ENCODE measurements around the gene OGDH. TPM values are rescaled to one million over a fixed set of nuclear protein-coding genes. Genes with fewer than 3 reads are reported as not detected.
"Not testable (repeated sequence)": the region's sequence is repeated elsewhere in the genome, so short reads cannot be mapped to it uniquely, and the experiment has no call there.

The OGDH gene
- polyA plus RNA-seq, 4 donors: 86.3 to 99.6 (median 94.2) TPM

- no peak for DNase-seq (ENCODE audit: low read depth in 4 of 4, low spot score in 3 of 4)
These were observed 91.7 kb downstream of the OGDH start for GRCh38 chr7:44698046-44698580.

- DNase-seq (ENCODE audit: low read depth in 4 of 4, low spot score in 3 of 4): not testable (repeated sequence)
These were observed 93.2 kb downstream of the OGDH start for GRCh38 chr7:44699598-44699997.

- DNase-seq (ENCODE audit: low read depth in 4 of 4, low spot score in 3 of 4): no peak
These were observed 93.9 kb downstream of the OGDH start for GRCh38 chr7:44700322-44700721.

DNA sequence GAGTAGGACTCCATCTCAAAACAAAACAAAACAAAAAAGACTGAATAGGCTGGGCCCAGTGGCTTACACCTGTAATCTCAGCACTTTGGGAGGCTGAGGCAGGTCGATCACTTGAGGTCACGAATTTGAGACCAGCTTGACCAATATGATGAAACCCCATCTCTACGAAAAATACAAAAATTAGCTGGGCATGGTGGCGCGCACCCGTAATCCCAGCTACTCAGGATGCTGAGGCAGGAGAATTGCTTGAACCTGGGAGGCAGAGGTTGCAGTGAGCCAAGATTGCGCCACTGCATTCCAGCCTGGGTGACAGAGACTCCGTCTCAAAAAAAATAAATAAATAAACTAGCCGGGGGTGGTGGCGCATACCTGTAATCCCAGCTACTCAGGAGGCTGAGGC lies 97.0 kb downstream of the OGDH start:
- not testable (repeated sequence) for DNase-seq (ENCODE audit: low read depth in 4 of 4, low spot score in 3 of 4)

DNA sequence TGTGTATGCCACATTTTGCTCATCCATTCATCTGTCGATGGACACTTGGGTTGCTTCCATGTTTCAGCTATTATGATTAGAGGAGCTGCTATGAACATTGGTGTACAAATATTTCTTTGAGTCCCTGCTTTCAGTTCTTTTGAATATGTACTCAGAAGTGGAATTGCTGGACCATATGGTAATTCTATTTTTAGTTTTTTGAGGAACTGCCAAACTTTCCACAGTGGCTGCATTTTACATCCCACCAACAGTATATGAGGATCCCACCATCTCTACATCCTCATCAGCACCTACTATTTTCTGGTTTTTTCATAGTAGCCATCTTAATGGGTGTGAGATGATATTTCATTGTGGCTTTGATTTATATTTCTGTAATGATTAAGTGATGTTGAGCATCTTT lies 97.5 kb downstream of the OGDH start:
- DNase-seq (ENCODE audit: low read depth in 4 of 4, low spot score in 3 of 4): no peak

DNA sequence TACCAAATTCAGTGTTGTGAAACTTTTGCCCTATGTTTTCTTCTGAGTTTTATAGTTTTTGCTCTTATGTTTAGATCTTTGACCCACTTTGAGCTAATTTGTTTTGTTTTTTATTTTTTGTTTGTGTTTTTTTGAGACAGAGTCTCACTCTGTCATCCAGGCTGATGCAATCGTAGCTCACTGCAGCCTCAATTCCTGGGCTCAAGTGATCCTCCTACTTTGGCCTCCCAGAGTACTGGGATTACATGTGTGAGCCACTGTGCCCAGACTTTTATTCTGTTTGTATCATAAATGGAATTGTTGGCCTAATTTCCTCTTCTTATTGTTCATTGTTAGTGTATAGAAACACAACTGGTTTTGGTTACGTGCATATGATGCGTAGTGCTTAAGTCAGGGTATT lies 99.0 kb downstream of the OGDH start:
- DNase-seq (ENCODE audit: low read depth in 4 of 4, low spot score in 3 of 4): no peak

- DNase-seq (ENCODE audit: low read depth in 4 of 4, low spot score in 3 of 4): no peak
These were observed 100.5 kb downstream of the OGDH start for GRCh38 chr7:44706788-44707557.

DNA sequence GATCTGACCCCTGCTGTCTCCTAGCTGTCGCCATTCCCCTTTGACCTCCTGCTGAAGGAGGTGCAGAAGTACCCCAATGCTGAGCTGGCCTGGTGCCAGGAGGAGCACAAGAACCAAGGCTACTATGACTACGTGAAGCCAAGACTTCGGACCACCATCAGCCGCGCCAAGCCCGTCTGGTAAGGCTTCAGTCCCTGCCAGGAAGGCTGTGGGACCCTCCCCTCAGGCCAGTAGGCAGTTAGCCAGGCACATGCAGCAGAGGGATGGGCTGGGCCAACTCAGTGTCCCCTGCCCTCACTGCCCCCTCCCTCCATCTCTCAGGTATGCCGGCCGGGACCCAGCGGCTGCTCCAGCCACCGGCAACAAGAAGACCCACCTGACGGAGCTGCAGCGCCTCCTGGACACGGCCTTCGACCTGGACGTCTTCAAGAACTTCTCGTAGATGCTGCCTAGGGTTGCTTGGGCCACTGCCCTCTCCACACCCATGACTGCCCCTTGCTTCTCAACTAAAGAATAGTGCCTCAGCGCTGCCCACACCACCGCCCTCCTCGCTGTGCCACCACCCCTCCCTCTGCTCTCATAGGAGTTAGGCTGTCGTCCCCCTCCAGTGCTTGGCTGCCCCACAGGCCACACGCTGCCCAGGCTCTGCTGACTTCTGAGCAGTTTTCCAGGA lies 101.3 kb downstream of the OGDH start:
- DNase-seq (ENCODE audit: low read depth in 4 of 4, low spot score in 3 of 4): no peak

GRCh38 chr7:44709011-44709915 lies 102.8 kb downstream of the OGDH start:
- no peak for DNase-seq (ENCODE audit: low read depth in 4 of 4, low spot score in 3 of 4)

GRCh38 chr7:44709945-44710596 lies 103.6 kb downstream of the OGDH start:
- DNase-seq (ENCODE audit: low read depth in 4 of 4, low spot score in 3 of 4): no peak

GRCh38 chr7:44711528-44711927 lies 105.1 kb downstream of the OGDH start:
- DNase-seq (ENCODE audit: low read depth in 4 of 4, low spot score in 3 of 4): no peak

DNA sequence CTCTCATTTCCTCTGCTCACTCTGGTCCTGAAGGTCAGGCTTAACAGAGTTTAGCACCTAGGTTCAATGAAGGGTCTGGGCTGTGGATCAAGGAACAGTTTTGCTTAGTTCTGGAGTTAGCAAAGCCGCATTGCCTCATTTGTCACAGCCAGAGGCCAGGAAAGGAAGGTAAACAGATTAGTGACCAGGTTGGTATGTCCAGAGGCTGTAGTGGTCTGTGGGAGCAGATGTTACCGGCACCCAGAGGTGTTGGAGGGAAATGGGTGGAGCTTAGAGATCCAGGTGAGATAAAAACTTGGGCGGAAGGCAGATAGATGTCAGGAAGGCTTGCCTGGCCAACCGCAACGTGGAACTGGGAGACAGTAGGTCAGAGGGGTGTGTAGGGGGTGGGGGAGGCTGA lies 105.6 kb downstream of the OGDH start:
- no peak for DNase-seq (ENCODE audit: low read depth in 4 of 4, low spot score in 3 of 4)

DNA sequence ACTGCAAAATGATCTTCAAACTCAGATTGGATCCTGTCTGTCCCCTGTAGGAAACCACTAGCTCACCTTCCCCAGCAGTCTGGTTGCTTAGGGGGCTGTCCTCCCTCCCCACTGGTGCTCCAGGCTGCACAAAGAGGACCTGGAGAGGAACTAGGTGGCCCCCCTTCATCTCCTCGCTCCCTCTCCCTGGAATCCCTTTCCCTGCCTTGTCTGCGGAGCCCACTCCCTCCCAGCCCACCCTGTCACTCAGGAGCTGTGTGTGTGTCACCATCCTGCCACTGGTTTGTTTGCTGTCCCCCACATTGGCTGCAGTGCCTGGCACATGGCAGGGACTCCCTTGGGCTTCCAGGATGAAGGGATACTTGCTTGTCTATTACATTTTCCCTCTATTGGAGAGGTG lies 106.7 kb downstream of the OGDH start:
- DNase-seq (ENCODE audit: low read depth in 4 of 4, low spot score in 3 of 4): no peak

DNA sequence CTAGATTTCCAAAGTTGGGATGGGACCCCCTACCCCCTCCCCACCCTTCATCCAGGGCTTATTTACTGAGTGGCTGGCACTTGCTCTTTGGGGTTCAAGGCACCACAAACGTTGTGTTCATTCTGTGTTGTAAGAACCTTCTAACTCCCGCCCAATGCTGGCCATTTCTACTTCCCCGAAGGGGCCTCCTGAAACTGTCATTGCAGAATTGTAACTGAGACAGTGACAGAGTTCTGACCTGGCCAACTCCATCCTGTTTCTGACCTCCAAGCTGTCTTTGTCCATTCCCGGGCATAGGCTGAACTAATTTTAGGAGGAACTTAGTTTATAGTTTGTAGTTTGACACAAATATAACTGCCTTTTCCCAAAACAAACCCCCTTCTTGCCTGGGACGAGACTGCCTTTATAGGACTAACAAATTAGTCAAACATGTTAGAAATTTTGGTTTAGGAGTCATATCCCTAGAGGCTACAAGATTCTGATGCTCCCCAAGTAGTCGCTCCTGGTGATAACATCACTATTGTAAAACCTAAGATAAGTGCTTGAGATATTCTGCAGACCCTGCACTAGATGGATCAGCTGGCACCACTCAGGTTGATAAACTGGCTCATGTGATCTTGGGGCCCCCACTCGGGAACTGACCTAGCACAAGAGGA lies 107.4 kb downstream of the OGDH start:
- no peak for DNase-seq (ENCODE audit: low read depth in 4 of 4, low spot score in 3 of 4)

DNA sequence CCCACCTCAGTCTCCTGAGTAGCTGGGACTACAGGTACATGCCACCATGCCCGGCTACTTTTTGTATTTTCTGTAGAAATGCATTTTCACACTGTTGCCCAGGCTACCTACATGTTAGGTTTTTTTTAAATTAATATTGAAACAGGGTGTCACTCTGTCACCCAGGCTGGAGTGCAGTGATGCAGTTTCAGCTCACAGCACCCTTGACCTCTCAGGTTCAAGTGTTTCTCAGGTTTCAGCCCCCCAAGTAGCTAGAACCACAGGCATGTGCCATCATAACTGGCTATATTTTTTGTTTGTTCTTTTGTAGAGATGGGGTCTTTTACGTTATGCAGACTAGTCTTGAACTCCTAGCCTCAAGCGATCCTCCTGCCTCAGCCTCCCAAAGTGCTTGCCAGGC lies 109.8 kb downstream of the OGDH start:
- no peak for DNase-seq (ENCODE audit: low read depth in 4 of 4, low spot score in 3 of 4)

- no peak for DNase-seq (ENCODE audit: low read depth in 4 of 4, low spot score in 3 of 4)
These were observed 113.9 kb downstream of the OGDH start for GRCh38 chr7:44720301-44720700.

DNA sequence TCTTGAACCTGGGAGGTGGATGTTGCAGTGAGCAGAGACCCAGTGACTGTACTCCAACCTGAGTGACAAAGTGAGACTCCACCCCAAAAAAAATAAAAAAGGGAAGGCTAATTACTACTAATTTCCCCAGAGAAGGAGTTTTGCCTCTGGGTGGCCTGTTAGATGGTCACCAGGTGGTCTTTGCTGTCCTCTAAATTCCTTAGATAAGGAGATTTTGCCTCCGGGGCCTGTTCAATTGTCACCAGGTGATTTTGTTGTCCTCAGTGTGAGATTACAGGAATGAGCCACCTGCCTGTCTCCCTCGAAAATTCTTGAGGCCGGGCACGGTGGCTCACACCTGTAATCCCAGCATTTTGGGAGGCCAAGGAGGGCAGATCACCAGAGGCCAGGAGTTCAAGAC lies 117.8 kb downstream of the OGDH start:
- no peak for DNase-seq (ENCODE audit: low read depth in 4 of 4, low spot score in 3 of 4)

DNA sequence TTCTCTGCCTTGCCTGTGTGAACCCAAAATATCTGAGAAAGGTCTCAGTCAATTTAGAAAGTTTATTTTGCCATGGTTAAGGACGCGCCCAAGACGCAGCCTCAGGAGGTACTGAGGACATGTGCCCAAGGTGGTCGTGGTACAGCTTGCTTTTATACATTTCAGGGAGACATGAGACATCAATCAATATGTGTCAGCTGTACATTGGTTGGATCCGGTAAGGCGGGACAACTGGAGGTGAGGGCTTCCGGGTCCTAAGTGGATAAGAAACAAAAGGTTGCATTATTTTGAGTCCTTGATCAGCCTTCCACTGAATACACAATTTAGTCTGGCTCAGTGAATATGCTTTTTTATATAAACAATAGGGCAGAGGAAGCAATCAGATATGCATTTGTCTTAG lies 119.8 kb downstream of the OGDH start:
- DNase-seq (ENCODE audit: low read depth in 4 of 4, low spot score in 3 of 4): not testable (repeated sequence)

DNA sequence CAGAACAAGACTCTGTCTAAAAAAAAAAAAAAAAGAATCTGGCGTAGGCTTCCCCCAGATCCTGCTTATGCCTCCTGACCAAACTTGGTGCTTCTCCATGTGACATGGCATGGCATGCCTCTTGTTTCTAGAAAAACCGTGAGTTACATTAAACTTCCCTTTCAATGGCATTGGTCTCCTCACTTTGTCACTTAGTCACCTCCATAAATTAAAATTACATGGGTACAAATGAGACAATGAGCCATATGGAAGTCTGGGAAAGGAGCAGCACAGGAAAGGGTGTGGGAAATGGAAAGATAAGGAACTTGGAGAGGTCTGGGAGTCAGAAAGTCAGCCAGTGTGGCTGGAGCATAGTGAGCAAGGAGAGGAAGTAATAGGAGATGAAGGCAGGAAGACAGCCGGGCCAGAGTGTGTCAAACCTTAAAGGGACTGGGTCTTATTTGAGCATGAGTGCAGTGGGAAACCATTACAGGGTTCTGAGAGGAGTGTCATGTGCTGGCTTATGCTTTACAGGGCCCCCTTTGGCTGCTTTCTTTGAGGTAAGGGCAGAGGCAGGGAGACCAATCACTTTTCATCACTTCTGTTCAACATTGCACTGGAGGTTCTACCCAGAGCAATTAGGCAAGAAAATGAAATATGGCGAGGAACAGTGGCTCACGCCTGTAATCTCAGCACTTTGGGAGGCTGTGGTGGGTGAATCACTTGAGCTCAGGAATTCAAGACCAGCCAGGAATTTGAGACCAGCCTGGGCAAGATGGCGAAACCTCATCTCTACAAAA lies 120.9 kb downstream of the OGDH start:
- DNase-seq (ENCODE audit: low read depth in 4 of 4, low spot score in 3 of 4): no peak

Data from right renal pelvis (tissue), 4 donors.